Activated CD8-positive, alpha-beta memory T cell treated with anti-CD3 and anti-CD28 coated beads, Interleukin-2, amount 10 ng/mL, durations not matched to agents 7 days and 5 days (primary cell): Measurements from ENCODE around the gene CHMP5. TPM values are rescaled to one million over a fixed set of nuclear protein-coding genes. Genes with fewer than 3 reads are reported as not detected.
"Not testable (repeated sequence)": the region's sequence is repeated elsewhere in the genome, so short reads cannot be mapped to it uniquely, and the experiment has no call there.

Source experiments
- ATAC-seq: fragments of 150-1000 bp; cut with Tn5 transposase; one replicate; pipeline ENCODE4 v1.10.0; 2021; ENCODE audit warnings: moderate library complexity
- CTCF ChIA-PET: fragments of 350-600 bp; sonication (Branson Sonifier 250); formaldehyde crosslinking; loops from one replicate; lab custom pipeline; 2021; ENCODE audit warnings: antibody characterized with exemption; lab: Charles Lee
- DNase-seq: peaks from one replicate; pipeline ENCODE4 v3.0.0-alpha.2; 2020
- H3K27ac Mint-ChIP-seq: one replicate; pipeline ENCODE4 v1.8.0; 2021; ENCODE audit warnings: mild to moderate bottlenecking, mixed read lengths
- H3K27me3 Mint-ChIP-seq: one replicate; pipeline ENCODE4 v1.8.0; 2021; ENCODE audit warnings: mixed read lengths
- H3K36me3 Mint-ChIP-seq: one replicate; pipeline ENCODE4 v1.8.0; 2021; ENCODE audit warnings: mild to moderate bottlenecking, mixed read lengths
- H3K4me1 Mint-ChIP-seq: one replicate; pipeline ENCODE4 v1.8.0; 2021; ENCODE audit warnings: mixed read lengths
- H3K4me3 Mint-ChIP-seq: one replicate; pipeline ENCODE4 v1.8.0; 2021; ENCODE audit warnings: mild to moderate bottlenecking, moderate library complexity, mixed read lengths
- H3K9me3 Mint-ChIP-seq: one replicate; pipeline ENCODE4 v1.8.0; 2022; ENCODE audit warnings: low read depth, mixed read lengths
- total RNA-seq, 2 experiments: library from RNA; stranded (reverse); gene quantifications; one replicate each; pipeline ENCODE4 v1.2.3, GENCODE V29; 2021

Gene CHMP5
- total RNA-seq, 2 experiments from 2014 or later: 114 to 130 TPM

- Mint-ChIP-seq H3K4me3 (no peak overlapping the region), H3K27me3 (no peaks in the 10 kb centered on the region), H3K4me1 (peaks cover 32% of the 10 kb centered on the region), H3K36me3 (peaks cover 53% of the 10 kb centered on the region), H3K27ac (peak overlapping the region; percentile 42), H3K9me3 (no peaks in the 10 kb centered on the region)
- ATAC-seq (peak; percentile 75), DNase-seq (no peak)
- CTCF ChIA-PET: interaction anchor here (1.4 to 1.7 kb wide), 2 partner anchors 9 to 103 kb away, joined by 3 to 4 read pairs; no protein-coding TSS in a partner anchor
Measured at GRCh38 chr9:33311953-33312352, 47.1 kb downstream of the CHMP5 start.

- Mint-ChIP-seq H3K36me3 (peaks cover 54% of the 10 kb centered on the region), H3K27me3 (no peaks in the 10 kb centered on the region), H3K9me3 (no peaks in the 10 kb centered on the region), H3K4me1 (peaks cover 22% of the 10 kb centered on the region), H3K27ac (no peak overlapping the region), H3K4me3 (no peak overlapping the region)
- ATAC-seq: no peak
- CTCF ChIA-PET: interaction anchor here (1.3 kb wide), 1 partner anchor 137 kb away, joined by 5 read pairs; no protein-coding TSS in a partner anchor
- no peak for DNase-seq
Measured at GRCh38 chr9:33315371-33315770, 50.5 kb downstream of the CHMP5 start.

- not testable (repeated sequence) for H3K27me3 Mint-ChIP-seq
Measured at GRCh38 chr9:33317136-33317535, 52.3 kb downstream of the CHMP5 start.

GRCh38 chr9:33318225-33318624 lies 53.4 kb downstream of the CHMP5 start:
- H3K27me3 Mint-ChIP-seq: no peaks in the 10 kb centered on the region
- CTCF ChIA-PET: no interaction called here
- no peak overlapping the region for H3K4me3 Mint-ChIP-seq
- peaks cover 4% of the 10 kb centered on the region for H3K4me1 Mint-ChIP-seq
- ATAC-seq (no peak), DNase-seq (no peak)
- H3K27ac Mint-ChIP-seq: no peak overlapping the region
- H3K9me3 Mint-ChIP-seq: no peaks in the 10 kb centered on the region
- H3K36me3 Mint-ChIP-seq: peaks cover 53% of the 10 kb centered on the region

More at GRCh38 chr9:33317136-33317535, 52.3 kb downstream of the CHMP5 start:
- not testable (repeated sequence) for H3K4me3 Mint-ChIP-seq, H3K4me1 Mint-ChIP-seq, DNase-seq, ATAC-seq, H3K9me3 Mint-ChIP-seq, H3K27ac Mint-ChIP-seq
- CTCF ChIA-PET: interaction anchor here (0.7 to 1.2 kb wide), 3 partner anchors 19 to 129 kb away, joined by 3 to 4 read pairs (median 3); no protein-coding TSS in a partner anchor
- H3K36me3 Mint-ChIP-seq: peaks cover 53% of the 10 kb centered on the region

GRCh38 chr9:33318781-33319180 lies 53.9 kb downstream of the CHMP5 start:
- Mint-ChIP-seq H3K27ac (no peak overlapping the region), H3K4me1 (peaks cover 4% of the 10 kb centered on the region), H3K9me3 (no peaks in the 10 kb centered on the region), H3K4me3 (no peak overlapping the region), H3K36me3 (peaks cover 50% of the 10 kb centered on the region), H3K27me3 (no peaks in the 10 kb centered on the region)
- DNase-seq: no peak
- CTCF ChIA-PET: no interaction called here
- ATAC-seq: no peak

- Mint-ChIP-seq H3K9me3 (no peaks in the 10 kb centered on the region), H3K4me1 (peaks cover 3% of the 10 kb centered on the region), H3K27me3 (no peaks in the 10 kb centered on the region), H3K4me3 (no peak overlapping the region), H3K27ac (no peak overlapping the region), H3K36me3 (peaks cover 54% of the 10 kb centered on the region)
- CTCF ChIA-PET: no interaction called here
- ATAC-seq: no peak
- no peak for DNase-seq
Measured at GRCh38 chr9:33320230-33320567, 55.4 kb downstream of the CHMP5 start.

- Mint-ChIP-seq H3K4me3 (no peak overlapping the region), H3K27me3 (no peaks in the 10 kb centered on the region), H3K9me3 (no peaks in the 10 kb centered on the region), H3K36me3 (peaks cover 52% of the 10 kb centered on the region), H3K4me1 (peaks cover 2% of the 10 kb centered on the region), H3K27ac (no peak overlapping the region)
- DNase-seq: no peak
- no peak for ATAC-seq
- CTCF ChIA-PET: interaction anchor here (1.2 kb wide), 1 partner anchor 9 kb away, joined by 4 read pairs; no protein-coding TSS in a partner anchor
Measured at GRCh38 chr9:33320568-33321261, 55.9 kb downstream of the CHMP5 start.

GRCh38 chr9:33329117-33329563 lies 64.3 kb downstream of the CHMP5 start:
- CTCF ChIA-PET: interaction anchor here (1.2 to 1.4 kb wide), 2 partner anchors 33 to 64 kb away, joined by 3 read pairs; no protein-coding TSS in a partner anchor
- Mint-ChIP-seq H3K4me3 (no peak overlapping the region), H3K9me3 (no peaks in the 10 kb centered on the region), H3K36me3 (peaks cover 61% of the 10 kb centered on the region), H3K4me1 (no peaks in the 10 kb centered on the region), H3K27ac (no peak overlapping the region), H3K27me3 (no peaks in the 10 kb centered on the region)
- no peak for ATAC-seq
- no peak for DNase-seq

- peaks cover 64% of the 10 kb centered on the region for H3K36me3 Mint-ChIP-seq
- CTCF ChIA-PET: interaction anchor here (1.3 kb wide), 1 partner anchor 123 kb away, joined by 3 read pairs; no protein-coding TSS in a partner anchor
- no peak overlapping the region for H3K27ac Mint-ChIP-seq
- H3K9me3 Mint-ChIP-seq: no peaks in the 10 kb centered on the region
- no peak for ATAC-seq
- no peaks in the 10 kb centered on the region for H3K27me3 Mint-ChIP-seq
- DNase-seq: no peak
- no peaks in the 10 kb centered on the region for H3K4me1 Mint-ChIP-seq
- no peak overlapping the region for H3K4me3 Mint-ChIP-seq
Measured at GRCh38 chr9:33329979-33330378, 65.1 kb downstream of the CHMP5 start.

GRCh38 chr9:33331377-33331891 lies 66.6 kb downstream of the CHMP5 start:
- Mint-ChIP-seq H3K27me3 (no peaks in the 10 kb centered on the region), H3K4me1 (no peaks in the 10 kb centered on the region), H3K9me3 (no peaks in the 10 kb centered on the region), H3K27ac (peak overlapping the region; percentile 44), H3K4me3 (no peak overlapping the region), H3K36me3 (peaks cover 70% of the 10 kb centered on the region)
- CTCF ChIA-PET: interaction anchor here (1.3 to 2.5 kb wide), 4 partner anchors 9 to 122 kb away, joined by 3 to 7 read pairs (median 3); no protein-coding TSS in a partner anchor
- ATAC-seq: no peak
- DNase-seq: no peak

Other genes with a start within 250 kb of the CHMP5 start
- gene DNAJA1, start 239.8 kb upstream of the CHMP5 start, total RNA-seq: 100 to 1,000 TPM; 160 to 215 TPM
- gene SMU1, start 188.4 kb upstream of the CHMP5 start, total RNA-seq: 10 to 100 TPM; 20.0 to 23.0 TPM
- 10 to 100 TPM; 33.8 to 35.2 TPM for gene B4GALT1, start 97.7 kb upstream of the CHMP5 start, total RNA-seq
- not detected for gene SPINK4, start 24.9 kb upstream of the CHMP5 start, total RNA-seq
- gene BAG1, start 341 bp upstream of the CHMP5 start, total RNA-seq: 10 to 100 TPM; 74.9 to 81.0 TPM
- gene NFX1, start 25.5 kb downstream of the CHMP5 start, total RNA-seq: 10 to 100 TPM; 46.3 to 48.1 TPM
- not detected for gene AQP7, start 137.5 kb downstream of the CHMP5 start, total RNA-seq
- 10 to 100 TPM in 1 of 2 experiments, 1 to 10 TPM in 1; 2.8 to 10.4 TPM for gene AQP3, start 182.5 kb downstream of the CHMP5 start, total RNA-seq
- gene NOL6, start 208.9 kb downstream of the CHMP5 start, total RNA-seq: 10 to 100 TPM; 34.3 to 43.1 TPM